CD14-positive monocyte (primary cell): Measurements from ENCODE around the gene NEUROD2. TPM values are rescaled to one million over a fixed set of nuclear protein-coding genes. Genes with fewer than 3 reads are reported as not detected.

ENCODE experiments used
- DNase-seq, 3 donors: peaks; one replicate each; pipeline ENCODE4 v3.0.0-alpha.2; 2011 to 2022
- H2AFZ ChIP-seq: 2 replicates; pipeline ENCODE4 v1.6.0; 2012; ENCODE audit warnings: mild to moderate bottlenecking, low read depth, low read length, inconsistent platforms; ENCODE audit not compliant: insufficient read depth, poor library complexity, severe bottlenecking
- H3K27ac ChIP-seq, 2 donors: 1 replicate in 1 of 2; 2 replicates in 1 of 2; pipeline ENCODE4 v1.5.1; 2012 to 2013; ENCODE audit warnings: low read length in 2 of 2, control low read depth in 1 of 2, inconsistent platforms in 1 of 2, low read depth in 1 of 2, mild to moderate bottlenecking in 1 of 2
- H3K27me3 ChIP-seq, 2 donors: one replicate each; pipeline versions ENCODE4 v1.6.0 to v1.6.1; 2011 to 2013; ENCODE audit warnings: low read length in 2 of 2; ENCODE audit not compliant: control insufficient read depth in 2 of 2, insufficient read depth in 2 of 2
- H3K36me3 ChIP-seq, 2 donors: replicated peaks in 1 of 2; 1 replicate in 1 of 2; 2 replicates in 1 of 2; pipeline versions ENCODE4 v1.5.1 to v1.6.1; 2012 to 2013; ENCODE audit warnings: low read length in 2 of 2, control low read depth in 1 of 2, inconsistent platforms in 1 of 2, mild to moderate bottlenecking in 1 of 2; ENCODE audit not compliant: insufficient read depth in 2 of 2, control insufficient read depth in 1 of 2
- H3K4me1 ChIP-seq, 2 donors: 1 replicate in 1 of 2; 2 replicates in 1 of 2; pipeline versions ENCODE4 v1.5.1 to v1.6.1; 2012 to 2013; ENCODE audit warnings: low read length in 2 of 2, control low read depth in 1 of 2, inconsistent platforms in 1 of 2, mild to moderate bottlenecking in 1 of 2, moderate library complexity in 1 of 2; ENCODE audit not compliant: insufficient read depth in 2 of 2, control insufficient read depth in 1 of 2
- H3K4me2 ChIP-seq: replicated peaks from 2 replicates; pipeline ENCODE3; 2012; ENCODE audit warnings: low read length, moderate library complexity, mild to moderate bottlenecking; ENCODE audit not compliant: poor library complexity, severe bottlenecking; ENCODE audit errors: extremely low read depth
- H3K4me3 ChIP-seq, 3 experiments: fragments of 200-600 bp in 1 of 3; sonication (generic) in 1 of 3; replicated peaks in 1 of 3; 1 replicate in 2 of 3; 2 replicates in 1 of 3; pipeline ENCODE4 v1.5.1; 2011 to 2013; ENCODE audit warnings: low read length in 3 of 3, mild to moderate bottlenecking in 3 of 3, control low read depth in 2 of 3, low read depth in 2 of 3, inconsistent platforms in 1 of 3, moderate library complexity in 1 of 3
- H3K79me2 ChIP-seq: 2 replicates; pipeline ENCODE4 v1.6.0; 2012; ENCODE audit warnings: mild to moderate bottlenecking, control low read depth, inconsistent platforms, low read length, moderate library complexity; ENCODE audit not compliant: insufficient read depth
- H3K9ac ChIP-seq: 2 replicates; pipeline ENCODE4 v1.6.0; 2017; ENCODE audit warnings: low read length, mild to moderate bottlenecking; ENCODE audit not compliant: insufficient read depth, poor library complexity, severe bottlenecking
- H3K9me3 ChIP-seq, 2 donors: replicated peaks in 1 of 2; 1 replicate in 1 of 2; 2 replicates in 1 of 2; pipeline versions ENCODE4 v1.5.1 to v1.6.1; 2012 to 2013; ENCODE audit warnings: low read length in 2 of 2, control low read depth in 1 of 2; ENCODE audit not compliant: control insufficient read depth in 1 of 2, insufficient read depth in 1 of 2
- H4K20me1 ChIP-seq: 2 replicates; pipeline ENCODE4 v1.6.0; 2012; ENCODE audit warnings: mild to moderate bottlenecking, low read length, control low read depth, moderate library complexity; ENCODE audit not compliant: insufficient read depth
- H3K27ac Mint-ChIP-seq, 7 donors: one replicate each; pipeline ENCODE4 v1.8.0; 2020; ENCODE audit warnings: mild to moderate bottlenecking in 7 of 7, mixed read lengths in 7 of 7, moderate library complexity in 6 of 7, inconsistent platforms in 2 of 7
- H3K27me3 Mint-ChIP-seq, 3 donors: one replicate each; pipeline ENCODE4 v1.8.0; 2021 to 2022; ENCODE audit warnings: low read depth in 3 of 3, mild to moderate bottlenecking in 3 of 3, mixed read lengths in 3 of 3, moderate library complexity in 3 of 3, inconsistent platforms in 1 of 3
- H3K36me3 Mint-ChIP-seq, 2 donors: one replicate each; pipeline ENCODE4 v1.8.0; 2020; ENCODE audit warnings: mixed read lengths in 2 of 2, inconsistent platforms in 1 of 2, mild to moderate bottlenecking in 1 of 2
- H3K4me1 Mint-ChIP-seq: one replicate; pipeline ENCODE4 v1.8.0; 2020; ENCODE audit warnings: mild to moderate bottlenecking, mixed read lengths
- H3K4me3 Mint-ChIP-seq, 2 donors: one replicate each; pipeline ENCODE4 v1.8.0; 2020; ENCODE audit warnings: mild to moderate bottlenecking in 2 of 2, mixed read lengths in 2 of 2, moderate library complexity in 1 of 2
- H3K9me3 Mint-ChIP-seq, 7 donors: one replicate each; pipeline ENCODE4 v1.8.0; 2020 to 2022; ENCODE audit warnings: mixed read lengths in 7 of 7, mild to moderate bottlenecking in 6 of 7, moderate library complexity in 6 of 7, inconsistent platforms in 2 of 7
- WGBS: methylation state at CpG from one replicate; pipeline ENCODE4 v1.1.5; 2013; ENCODE audit warnings: missing lambda C conversion rate; ENCODE audit not compliant: insufficient coverage; 5-methylcytosine and 5-hydroxymethylcytosine counted together
- intact Hi-C, 2 donors: fragments of 100-400 bp; cut with micrococcal nuclease; formaldehyde crosslinking; loops; one replicate each; pipeline versions ENCODE4 v1.15.0 to v1.15.1; 2023
- polyA plus RNA-seq, 3 donors: library from polyadenylated mRNA; depleted of rRNA in 1 of 3; unstranded in 2 of 3; stranded (reverse) in 1 of 3; fragments of 300-500 nt in 2 of 3; fragments of >200 nt in 1 of 3; fragmentation: Illumina TruSeq in 2 of 3; gene quantifications; 1 replicate in 2 of 3; 2 replicates in 1 of 3; pipeline ENCODE4 v1.2.3, GENCODE V29; 2012 to 2021
- TF ChIP-seq, protein P1 (sequence below): fragments of 200-600 bp; IDR thresholded peaks from one replicate; pipeline ENCODE4 v1.8.0; 2022; ENCODE audit warnings: antibody characterized with exemption, mild to moderate bottlenecking

Gene NEUROD2
- polyA plus RNA-seq, 3 donors = not detected

DNA sequence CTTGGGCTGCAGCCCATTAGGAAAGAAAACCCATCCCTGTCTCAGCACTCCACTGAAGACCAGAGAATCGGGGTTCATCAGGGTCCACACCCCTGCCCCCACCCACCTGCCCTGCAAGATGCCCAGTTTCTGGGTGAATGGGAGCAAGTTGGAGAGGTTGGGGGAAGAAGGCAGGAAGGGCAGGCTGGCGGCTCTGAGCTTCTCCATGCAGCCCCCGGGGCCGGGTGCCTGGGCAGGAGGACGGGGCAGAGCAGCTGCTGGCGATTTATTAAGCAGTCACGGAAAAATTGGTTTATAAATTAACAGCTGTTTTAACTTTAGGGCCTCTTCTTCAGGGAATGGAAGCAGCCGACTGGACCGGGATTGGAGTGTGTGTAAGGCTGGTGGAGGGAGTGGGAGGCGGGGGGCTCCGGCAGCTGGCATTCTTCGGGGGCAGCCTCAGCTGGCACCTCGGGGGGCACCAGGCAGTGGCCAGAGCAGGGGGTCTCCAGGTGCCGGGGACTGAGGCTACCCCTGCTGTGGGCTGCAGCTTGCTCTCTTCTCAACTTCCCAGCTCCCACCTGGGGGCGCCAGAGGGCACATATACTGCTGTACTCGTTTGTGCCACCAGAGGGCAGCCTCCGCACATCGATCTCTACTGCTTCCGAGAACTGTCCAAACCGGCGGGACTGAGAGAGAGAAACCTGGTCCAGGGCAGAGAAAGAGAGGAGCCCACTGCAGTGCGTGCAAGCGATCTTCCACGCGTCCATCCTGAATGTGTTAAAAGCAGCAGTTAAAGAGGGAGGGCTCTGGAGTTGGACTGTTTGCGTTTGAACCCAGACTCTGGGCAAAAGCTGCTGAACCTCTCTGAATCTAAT is 14.0 kb upstream of the NEUROD2 start:
- peak; percentile 79 to 86 (median 84) for DNase-seq
- peaks cover 17 to 61% of the 10 kb centered on the region in 2 donors for H3K27me3 ChIP-seq
- H3K36me3 ChIP-seq = no peaks in the 10 kb centered on the region
- H3K79me2 ChIP-seq = no peaks in the 10 kb centered on the region
- TF ChIP-seq, protein P1, sequence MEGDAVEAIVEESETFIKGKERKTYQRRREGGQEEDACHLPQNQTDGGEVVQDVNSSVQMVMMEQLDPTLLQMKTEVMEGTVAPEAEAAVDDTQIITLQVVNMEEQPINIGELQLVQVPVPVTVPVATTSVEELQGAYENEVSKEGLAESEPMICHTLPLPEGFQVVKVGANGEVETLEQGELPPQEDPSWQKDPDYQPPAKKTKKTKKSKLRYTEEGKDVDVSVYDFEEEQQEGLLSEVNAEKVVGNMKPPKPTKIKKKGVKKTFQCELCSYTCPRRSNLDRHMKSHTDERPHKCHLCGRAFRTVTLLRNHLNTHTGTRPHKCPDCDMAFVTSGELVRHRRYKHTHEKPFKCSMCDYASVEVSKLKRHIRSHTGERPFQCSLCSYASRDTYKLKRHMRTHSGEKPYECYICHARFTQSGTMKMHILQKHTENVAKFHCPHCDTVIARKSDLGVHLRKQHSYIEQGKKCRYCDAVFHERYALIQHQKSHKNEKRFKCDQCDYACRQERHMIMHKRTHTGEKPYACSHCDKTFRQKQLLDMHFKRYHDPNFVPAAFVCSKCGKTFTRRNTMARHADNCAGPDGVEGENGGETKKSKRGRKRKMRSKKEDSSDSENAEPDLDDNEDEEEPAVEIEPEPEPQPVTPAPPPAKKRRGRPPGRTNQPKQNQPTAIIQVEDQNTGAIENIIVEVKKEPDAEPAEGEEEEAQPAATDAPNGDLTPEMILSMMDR = peak; percentile 100
- H3K9ac ChIP-seq = no peak overlapping the region
- no peaks in the 10 kb centered on the region for H3K9me3 ChIP-seq
- H3K4me2 ChIP-seq = peak overlapping the region; percentile 45
- Mint-ChIP-seq H3K9me3 (peaks cover 0 to 5% (median 2%) of the 10 kb centered on the region in 7 donors), H3K4me3 (peak overlapping the region; percentile 25 to 69), H3K27me3 (peaks cover 52 to 80% (median 74%) of the 10 kb centered on the region in 3 donors), H3K4me1 (peaks cover 26% of the 10 kb centered on the region), H3K36me3 (no peaks in the 10 kb centered on the region), H3K27ac (peak overlapping the region in 3 of 7 donors; percentile 48 to 66 (median 64))
- H2AFZ ChIP-seq = peak overlapping the region; percentile 46
- WGBS = 12% methylated on average over 23 of the region's 26 CpGs
- no peak overlapping the region for H3K27ac ChIP-seq
- intact Hi-C loops = loop anchor here (1.0 to 5.0 kb wide), 7 partner anchors 13 to 133 kb away; partner anchors contain the start of genes MIEN1 (in 1 of the 2), PNMT (in 1 of the 2) and TCAP (in 1 of the 2)
- no peaks in the 10 kb centered on the region for H4K20me1 ChIP-seq
- H3K4me3 ChIP-seq = no peak overlapping the region
- H3K4me1 ChIP-seq = peaks cover 20 to 29% of the 10 kb centered on the region in 2 donors

DNA sequence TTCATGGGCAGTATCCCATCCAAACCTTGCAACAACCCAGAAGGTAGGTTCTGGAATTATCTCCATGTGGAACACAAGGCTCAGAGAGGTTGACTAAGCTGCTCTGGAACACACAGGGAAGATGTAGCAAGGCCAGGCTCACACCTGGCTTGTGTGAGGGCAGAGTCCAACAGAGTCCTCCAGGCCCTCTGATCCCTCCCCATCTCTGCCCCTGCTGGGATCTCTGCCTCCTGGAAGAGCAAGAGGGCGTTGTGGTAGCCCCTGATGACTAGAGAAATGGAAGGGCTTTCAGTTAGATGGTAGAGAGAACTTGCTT is 12.0 kb upstream of the NEUROD2 start:
- TF ChIP-seq, protein P1 = no peak
- Mint-ChIP-seq H3K4me3 (peak overlapping the region in 1 of 2 donors; percentile 28), H3K9me3 (peaks cover 0 to 3% (median 0%) of the 10 kb centered on the region in 7 donors), H3K36me3 (no peaks in the 10 kb centered on the region), H3K27ac (peak overlapping the region in 1 of 7 donors; percentile 40), H3K27me3 (peaks cover 43 to 80% (median 68%) of the 10 kb centered on the region in 3 donors), H3K4me1 (peaks cover 23% of the 10 kb centered on the region)
- H3K4me1 ChIP-seq = peaks cover 20 to 27% of the 10 kb centered on the region in 2 donors
- H3K4me2 ChIP-seq = no peak overlapping the region
- peaks cover 9 to 55% of the 10 kb centered on the region in 2 donors for H3K27me3 ChIP-seq
- H2AFZ ChIP-seq = no peak overlapping the region
- H3K9me3 ChIP-seq = no peaks in the 10 kb centered on the region
- DNase-seq = no peak
- no peak overlapping the region for H3K4me3 ChIP-seq
- H3K36me3 ChIP-seq = no peaks in the 10 kb centered on the region
- no peak overlapping the region for H3K9ac ChIP-seq
- no CpG with 5 or more reads among the region's 1 CpG for WGBS
- H4K20me1 ChIP-seq = no peaks in the 10 kb centered on the region
- intact Hi-C loops = loop anchor here (5.0 kb wide), 4 partner anchors 48 to 133 kb away; partner anchors contain the start of genes MIEN1 (in 1 of the 2), PNMT (in 1 of the 2) and TCAP (in 1 of the 2)
- no peaks in the 10 kb centered on the region for H3K79me2 ChIP-seq
- no peak overlapping the region for H3K27ac ChIP-seq
